GM12892 (cell line): ENCODE data around the gene NAPEPLD.

Experiments
- POLR2A ChIP-seq: IDR thresholded peaks from 2 replicates; pipeline ENCODE4 v1.6.1; 2011; ENCODE audit warnings: low read depth, low read length, control low read depth
- POLR2AphosphoS5 ChIP-seq: IDR thresholded peaks from 2 replicates; pipeline ENCODE4 v1.6.1; 2011; ENCODE audit warnings: low read depth, low read length, control low read depth
- TAF1 ChIP-seq: IDR thresholded peaks from 2 replicates; pipeline ENCODE4 v1.6.1; 2011; ENCODE audit warnings: low read depth, mild to moderate bottlenecking, control low read depth, low read length, borderline replicate concordance

- TF ChIP-seq POLR2AphosphoS5 = peak; percentile 78
- TF ChIP-seq POLR2A = peak; percentile 82; the same call in 1 of the 2 replicates
- TF ChIP-seq TAF1 = no peak; the same call in 1 of the 2 replicates
Measured at GRCh38 chr7:103074519-103075336, 74.2 kb downstream of the NAPEPLD start, which contains the start of the genes ARMC10 and FBXL13.
